ENCODE data around the gene ZACN.

- TF ChIP-seq CTCF (IDR thresholded peaks at IDR 0.05; ENCODE audit: insufficient read depth, low read length, poor library complexity, severe bottlenecking) (no peak), EZH2phosphoT487 (conservative IDR thresholded peaks at IDR 0.05; ENCODE audit: low read length) (no peak)
Measured at GRCh38 chr17:76131051-76131691, 52.2 kb downstream of the ZACN start.
